CD4-positive, alpha-beta memory T cell (primary cell): ENCODE data around the gene MERTK. TPM values are rescaled to one million over a fixed set of nuclear protein-coding genes. Genes with fewer than 3 reads are reported as not detected.
"Not testable (repeated sequence)": the region's sequence is repeated elsewhere in the genome, so short reads cannot be mapped to it uniquely, and the experiment has no call there.

ENCODE experiments used
- CTCF ChIA-PET: fragments of 350-600 bp; sonication (Branson Sonifier 250); formaldehyde crosslinking; loops from one replicate; lab custom pipeline; 2021; ENCODE audit warnings: inconsistent platforms; ENCODE audit not compliant: partially characterized antibody; lab: Charles Lee
- POLR2A ChIA-PET: fragments of 350-600 bp; sonication (Branson Sonifier 250); formaldehyde crosslinking; loops from one replicate; lab custom pipeline; 2021; ENCODE audit not compliant: partially characterized antibody; lab: Charles Lee
- DNase-seq, 5 donors: peaks; one replicate each; pipeline versions ENCODE4 v3.0.0 to v3.0.0-alpha.2; 2020 to 2022; ENCODE audit warnings: mixed read lengths in 1 of 5
- H3K27ac ChIP-seq: one replicate; pipeline ENCODE4 v1.7.0; 2013; ENCODE audit warnings: low read depth, low read length
- H3K27me3 ChIP-seq: 2 replicates; pipeline ENCODE4 v1.7.0; 2013; ENCODE audit warnings: mild to moderate bottlenecking, low read length, moderate library complexity; ENCODE audit not compliant: insufficient read depth
- H3K36me3 ChIP-seq: 2 replicates; pipeline ENCODE4 v1.7.0; 2013; ENCODE audit warnings: mild to moderate bottlenecking, low read length, moderate library complexity; ENCODE audit not compliant: insufficient read depth
- H3K4me1 ChIP-seq: 2 replicates; pipeline ENCODE4 v1.7.0; 2013; ENCODE audit warnings: mild to moderate bottlenecking, low read length, moderate library complexity; ENCODE audit not compliant: insufficient read depth
- H3K4me3 ChIP-seq, 2 donors: one replicate each; pipeline ENCODE4 v1.7.0; 2013; ENCODE audit warnings: low read length in 2 of 2, mild to moderate bottlenecking in 1 of 2
- H3K9me3 ChIP-seq, 2 donors: one replicate each; pipeline ENCODE4 v1.7.0; 2013; ENCODE audit warnings: low read length in 2 of 2, control low read depth in 1 of 2; ENCODE audit not compliant: control insufficient read depth in 1 of 2
- H3K27ac Mint-ChIP-seq, 7 donors: one replicate each; pipeline ENCODE4 v1.8.0; 2020 to 2021; ENCODE audit warnings: mixed read lengths in 7 of 7, mild to moderate bottlenecking in 6 of 7, inconsistent platforms in 3 of 7, moderate library complexity in 3 of 7
- H3K27me3 Mint-ChIP-seq, 2 donors: one replicate each; pipeline ENCODE4 v1.8.0; 2020 to 2021; ENCODE audit warnings: mixed read lengths in 2 of 2
- H3K36me3 Mint-ChIP-seq, 2 donors: one replicate each; pipeline ENCODE4 v1.8.0; 2020 to 2021; ENCODE audit warnings: mixed read lengths in 2 of 2, inconsistent platforms in 1 of 2, mild to moderate bottlenecking in 1 of 2
- H3K4me1 Mint-ChIP-seq, 4 donors: one replicate each; pipeline ENCODE4 v1.8.0; 2020 to 2021; ENCODE audit warnings: mixed read lengths in 4 of 4, mild to moderate bottlenecking in 1 of 4
- H3K4me3 Mint-ChIP-seq, 8 donors: one replicate each; pipeline ENCODE4 v1.8.0; 2020 to 2021; ENCODE audit warnings: mixed read lengths in 8 of 8, mild to moderate bottlenecking in 7 of 8, moderate library complexity in 6 of 8, inconsistent platforms in 3 of 8
- H3K9me3 Mint-ChIP-seq, 8 donors: one replicate each; pipeline ENCODE4 v1.8.0; 2020 to 2021; ENCODE audit warnings: mixed read lengths in 8 of 8, mild to moderate bottlenecking in 5 of 8, inconsistent platforms in 3 of 8, moderate library complexity in 1 of 8
- intact Hi-C: fragments of 100-400 bp; cut with micrococcal nuclease; formaldehyde crosslinking; loops from one replicate; pipeline ENCODE4 v1.15.1; 2023
- polyA plus RNA-seq, 2 donors: library from polyadenylated mRNA; unstranded; fragments of 300-500 nt; fragmentation: Illumina TruSeq; gene quantifications; one replicate each; pipeline ENCODE4 v1.2.3, GENCODE V29; 2021
- total RNA-seq, 2 experiments: library from RNA; stranded (reverse); gene quantifications; one replicate each; pipeline ENCODE4 v1.2.3, GENCODE V29; 2021

The MERTK gene
- under 1 TPM; 0.64 to 0.67 TPM for total RNA-seq
- under 1 TPM; 0.09 to 0.25 TPM for polyA plus RNA-seq

DNA sequence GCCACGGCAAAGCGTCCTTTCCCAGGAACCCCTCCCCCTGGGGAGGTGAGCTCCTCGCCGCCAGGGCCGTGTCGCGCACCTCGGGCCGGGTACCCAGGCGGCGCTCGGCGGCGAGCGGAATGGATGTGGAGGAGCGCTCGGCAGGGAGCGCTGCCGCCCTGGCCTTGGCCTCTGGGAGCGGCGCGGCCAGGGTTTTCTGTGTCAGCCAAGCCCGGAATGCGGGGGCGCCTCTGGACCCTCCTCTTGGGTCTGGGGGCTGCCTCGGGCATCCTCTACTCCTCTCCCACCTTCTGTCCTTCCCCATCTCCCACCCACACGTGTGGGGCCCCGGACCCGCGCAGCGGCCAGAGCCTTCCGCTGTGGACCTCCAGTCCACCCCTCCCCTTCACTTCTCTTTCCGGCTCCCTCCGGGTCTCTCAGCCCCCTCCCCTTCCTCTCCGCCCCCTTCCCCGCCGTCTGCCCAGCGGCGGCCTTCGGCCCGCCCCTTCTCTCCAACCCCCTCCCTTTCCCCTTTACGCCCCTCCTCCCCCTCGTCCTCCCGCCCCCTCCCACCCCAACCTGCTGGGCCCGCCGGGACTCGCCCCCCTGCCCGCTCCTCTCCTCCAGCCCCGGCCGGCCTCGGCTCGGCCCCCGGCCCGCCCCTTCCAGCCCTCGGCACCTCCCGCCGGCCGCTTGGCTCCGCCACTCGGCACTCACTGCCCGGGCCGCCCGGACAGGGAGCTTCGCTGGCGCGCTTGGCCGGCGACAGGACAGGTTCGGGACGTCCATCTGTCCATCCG is at the start of gene MERTK:
TSS of gene MERTK (plus strand) at position 684 of the 779 bp plus-strand sequence. CDS start 129 bp downstream, outside the sequence.
- peaks cover 4 to 11% of the 10 kb centered on the region in 2 donors for H3K27me3 Mint-ChIP-seq
- intact Hi-C loops, result no loop called here
- no peaks in the 10 kb centered on the region for H3K27me3 ChIP-seq
- H3K4me1 Mint-ChIP-seq, result peaks cover 4 to 11% (median 7%) of the 10 kb centered on the region in 4 donors
- H3K36me3 Mint-ChIP-seq, result no peaks in the 10 kb centered on the region
- no peaks in the 10 kb centered on the region for H3K36me3 ChIP-seq
- H3K4me3 ChIP-seq, result peak within 1 kb of the TSS; percentile 17 to 57
- H3K4me1 ChIP-seq, result peaks cover 13% of the 10 kb centered on the region
- H3K9me3 ChIP-seq, result no peaks in the 10 kb centered on the region
- H3K4me3 Mint-ChIP-seq, result peak within 1 kb of the TSS; percentile 77 to 85 (median 81)
- POLR2A ChIA-PET, result interaction anchor here (1.0 kb wide), 1 partner anchor 14 kb away, joined by 3 read pairs; no protein-coding TSS in a partner anchor
- no peaks in the 10 kb centered on the region for H3K9me3 Mint-ChIP-seq
- peak within 1 kb of the TSS; percentile 0 for H3K27ac ChIP-seq
- CTCF ChIA-PET, result interaction anchor here (0.7 to 1.8 kb wide), 3 partner anchors 11 to 153 kb away, joined by 5 to 6 read pairs (median 5); no protein-coding TSS in a partner anchor
- peak; percentile 36 to 53 (median 37) for DNase-seq
- H3K27ac Mint-ChIP-seq, result peak within 1 kb of the TSS in 3 of 7 donors; percentile 5 to 27 (median 17)

- H3K9me3 Mint-ChIP-seq, H3K27ac ChIP-seq, H3K36me3 ChIP-seq, H3K4me1 ChIP-seq, H3K4me3 Mint-ChIP-seq, H3K4me1 Mint-ChIP-seq, H3K27me3 Mint-ChIP-seq, H3K27ac Mint-ChIP-seq, H3K9me3 ChIP-seq, POLR2A ChIA-PET, H3K4me3 ChIP-seq, CTCF ChIA-PET, intact Hi-C loops, H3K27me3 ChIP-seq: not testable (repeated sequence)
- peaks cover 22 to 36% of the 10 kb centered on the region in 2 donors for H3K36me3 Mint-ChIP-seq
- DNase-seq, result peak in 2 of 5 donors; percentile 4 to 6
Observed at GRCh38 chr2:111850646-111851045, 47.8 kb upstream of the MERTK start.

GRCh38 chr2:111852544-111852943 is 45.9 kb upstream of the MERTK start:
- intact Hi-C loops, H3K27me3 ChIP-seq, DNase-seq, H3K27me3 Mint-ChIP-seq, POLR2A ChIA-PET, H3K9me3 Mint-ChIP-seq, H3K4me1 Mint-ChIP-seq, CTCF ChIA-PET, H3K4me3 ChIP-seq, H3K4me1 ChIP-seq, H3K27ac ChIP-seq, H3K4me3 Mint-ChIP-seq, H3K9me3 ChIP-seq, H3K36me3 ChIP-seq: not testable (repeated sequence)
- Mint-ChIP-seq H3K36me3 (peaks cover 23 to 38% of the 10 kb centered on the region in 2 donors), H3K27ac (peak overlapping the region in 1 of 7 donors; percentile 72)

DNA sequence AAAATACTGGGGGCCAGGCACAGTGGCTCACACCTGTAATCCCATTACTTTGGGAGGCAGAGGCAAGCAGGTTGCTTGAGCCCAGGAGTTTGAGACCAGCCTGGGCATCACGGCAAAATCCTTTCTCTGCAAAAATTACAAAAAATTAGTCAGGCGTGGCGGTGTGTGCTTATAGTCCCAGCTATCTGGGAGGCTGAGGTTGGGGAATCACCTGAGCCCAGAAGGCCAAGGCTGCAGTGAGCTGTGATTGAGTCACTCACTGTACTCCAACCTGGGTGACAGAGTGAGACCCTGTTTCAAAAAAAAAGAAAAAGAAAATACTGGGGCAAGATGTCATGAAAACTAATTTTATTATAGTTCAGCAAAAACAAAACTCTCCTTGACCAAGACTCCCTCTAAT is 38.4 kb upstream of the MERTK start:
- H3K36me3 Mint-ChIP-seq, result peaks cover 25 to 39% of the 10 kb centered on the region in 2 donors

DNA sequence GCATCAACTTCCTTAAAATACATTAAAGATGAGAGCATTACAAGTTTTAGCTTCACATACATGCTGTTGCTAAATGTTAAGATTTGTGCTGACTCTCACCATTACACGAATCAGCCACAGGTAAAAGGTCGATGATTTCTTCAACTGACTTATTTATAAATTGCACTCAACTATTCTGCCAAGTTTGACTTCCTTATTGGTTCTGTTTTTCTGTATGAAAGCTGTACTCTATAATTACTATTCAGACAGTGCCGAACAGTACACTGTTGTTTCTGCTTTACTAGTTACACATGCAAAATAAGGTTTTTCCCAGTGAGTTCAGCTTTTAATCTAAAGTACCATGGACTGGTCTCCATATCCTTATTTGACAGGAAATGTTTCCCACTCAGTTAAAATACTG is 33.3 kb upstream of the MERTK start:
- peaks cover 16 to 34% of the 10 kb centered on the region in 2 donors for H3K36me3 Mint-ChIP-seq
- CTCF ChIA-PET, POLR2A ChIA-PET, H3K4me3 ChIP-seq, H3K4me1 ChIP-seq, H3K27ac ChIP-seq, H3K9me3 ChIP-seq, H3K4me1 Mint-ChIP-seq, H3K9me3 Mint-ChIP-seq, H3K27me3 ChIP-seq, H3K4me3 Mint-ChIP-seq, intact Hi-C loops, H3K27ac Mint-ChIP-seq, DNase-seq, H3K36me3 ChIP-seq, H3K27me3 Mint-ChIP-seq: not testable (repeated sequence)

More for the DNA sequence above, 38.4 kb upstream of the MERTK start:
- H3K9me3 ChIP-seq, H3K4me3 Mint-ChIP-seq, H3K27me3 ChIP-seq, intact Hi-C loops, DNase-seq, POLR2A ChIA-PET, H3K36me3 ChIP-seq, H3K27ac Mint-ChIP-seq, H3K4me1 ChIP-seq, H3K27ac ChIP-seq, H3K9me3 Mint-ChIP-seq, H3K4me1 Mint-ChIP-seq, CTCF ChIA-PET, H3K27me3 Mint-ChIP-seq, H3K4me3 ChIP-seq: not testable (repeated sequence)

DNA sequence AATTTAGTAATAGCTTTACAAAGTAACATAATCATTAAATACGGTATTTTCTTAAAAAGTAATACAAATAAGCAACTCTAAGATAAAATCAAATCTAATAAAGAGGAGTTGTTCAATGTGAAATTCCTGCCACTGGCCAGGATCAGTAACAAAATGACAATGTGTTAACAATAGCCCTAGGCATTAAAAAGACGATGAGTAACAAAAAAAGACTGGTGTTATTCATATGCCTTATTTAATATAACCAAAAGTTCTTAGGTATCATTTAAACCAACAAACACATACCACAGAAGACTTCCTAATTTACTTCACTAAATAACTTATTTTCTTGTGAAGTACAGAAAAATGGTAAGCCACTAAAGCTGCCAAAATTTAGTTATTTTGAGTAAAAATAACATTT is 25.6 kb upstream of the MERTK start:
- H3K9me3 Mint-ChIP-seq, H3K4me3 Mint-ChIP-seq, H3K4me3 ChIP-seq, H3K4me1 Mint-ChIP-seq, H3K27ac ChIP-seq, CTCF ChIA-PET, intact Hi-C loops, H3K27ac Mint-ChIP-seq, H3K27me3 Mint-ChIP-seq, H3K27me3 ChIP-seq, H3K9me3 ChIP-seq, DNase-seq, H3K4me1 ChIP-seq, H3K36me3 ChIP-seq, POLR2A ChIA-PET: not testable (repeated sequence)
- peaks cover 25 to 51% of the 10 kb centered on the region in 2 donors for H3K36me3 Mint-ChIP-seq
